ENCODE results near the gene PRDM16. TPM values are rescaled to one million over a fixed set of nuclear protein-coding genes. Genes with fewer than 3 reads are reported as not detected.

The PRDM16 gene
- total and polyA plus RNA-seq, 2 of the 13 experiments (the other 11 are each of a cell fraction or from before 2014, with no cell fraction given) = 0.15 to 0.81 TPM

GRCh38 chr1:3453203-3453761, 384.3 kb downstream of the PRDM16 start (continued):
- TF ChIP-seq ZNF556 (CRISPR knock-in tag; IDR thresholded peaks at IDR 0.05; ENCODE audit: borderline replicate concordance) (peak; percentile 55; the same call in 1 of the 2 replicates), STAG1 (CRISPR knock-in tag; IDR thresholded peaks at IDR 0.05) (peak; percentile 95), ZNF549 (CRISPR knock-in tag; IDR thresholded peaks at IDR 0.05) (no peak), PHF20 (CRISPR knock-in tag; IDR thresholded peaks at IDR 0.05) (no peak), TRAFD1 (CRISPR knock-in tag; IDR thresholded peaks at IDR 0.05; ENCODE audit: borderline replicate concordance) (0 out of 2 replicates have a peak, but pooled peaks have one; percentile 23), SOX5 (CRISPR knock-in tag; IDR thresholded peaks at IDR 0.05; ENCODE audit: borderline replicate concordance) (peak; percentile 41; the same call in 1 of the 2 replicates), KDM3A (CRISPR knock-in tag; IDR thresholded peaks at IDR 0.05; ENCODE audit: low read depth) (peak; percentile 71; the same call in 1 of the 2 replicates), MXD4 (CRISPR knock-in tag; IDR thresholded peaks at IDR 0.05) (peak; percentile 54; the same call in 1 of the 2 replicates), KLF11 (CRISPR knock-in tag; IDR thresholded peaks at IDR 0.05) (no peak), MATR3 (CRISPR knock-in tag; IDR thresholded peaks at IDR 0.05) (no peak), ZFP41 (CRISPR knock-in tag; IDR thresholded peaks at IDR 0.05; ENCODE audit: borderline replicate concordance) (0 out of 2 replicates have a peak, but pooled peaks have one; percentile 32), KLF15 (CRISPR knock-in tag; IDR thresholded peaks at IDR 0.05; ENCODE audit: borderline replicate concordance) (no peak), ZZZ3 (CRISPR knock-in tag; IDR thresholded peaks at IDR 0.05; ENCODE audit: borderline replicate concordance) (peak; percentile 73; the same call in 1 of the 2 replicates)
